Measurements from ENCODE around the gene SLC35F3. TPM values are rescaled to one million over a fixed set of nuclear protein-coding genes. Genes with fewer than 3 reads are reported as not detected.

Gene SLC35F3
- total and polyA plus RNA-seq, 4 donors = 0.01 to 0.37 (median 0.08) TPM; not detected in 1

DNA sequence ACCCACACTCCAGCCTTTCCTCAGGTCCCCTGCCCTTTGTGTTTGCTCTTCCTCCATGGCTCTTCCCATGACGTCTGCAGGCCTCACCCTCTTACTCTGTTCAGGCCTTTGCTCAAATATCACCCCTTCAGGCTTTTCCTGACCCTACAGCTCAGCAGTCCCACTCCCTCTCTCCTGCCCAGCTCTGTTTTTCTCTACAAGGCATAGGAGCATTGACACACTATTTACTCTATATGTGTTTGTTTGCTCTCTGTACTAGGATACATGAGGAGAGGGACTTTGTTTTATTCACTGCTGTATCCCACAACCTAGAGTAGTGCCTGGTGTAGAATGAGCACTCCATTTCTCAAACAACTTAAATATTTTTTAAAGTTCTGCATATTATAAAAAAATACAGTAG, 361.4 kb downstream of the SLC35F3 start:
- DNase-seq (ENCODE audit: low spot score) = peak; percentile 31
- no peaks in the 10 kb centered on the region for H3K36me3 ChIP-seq (ENCODE audit: control insufficient read depth in 4 of 4, insufficient read depth in 3 of 4, low read depth in 1 of 4, low read length in 3 of 4)
- peaks cover 0 to 6% (median 0%) of the 10 kb centered on the region in 4 donors for H3K4me1 ChIP-seq (ENCODE audit: control insufficient read depth in 4 of 4, insufficient read depth in 4 of 4, low read length in 3 of 4)
- no peaks in the 10 kb centered on the region for H3K9me3 ChIP-seq (ENCODE audit: control insufficient read depth in 4 of 4, low read length in 3 of 4)
- no peak overlapping the region for H3K4me3 ChIP-seq (ENCODE audit: low read depth in 1 of 3, low read length in 3 of 3)
- WGBS = 43% methylated on average over 1 of the region's 1 CpG
- no peak overlapping the region for H3K9ac ChIP-seq (ENCODE audit: low read depth in 1 of 2, low read length in 2 of 2)
- TF ChIP-seq RXRA (IDR thresholded peaks at IDR 0.05) = no peak
- TF ChIP-seq RAD21 (IDR thresholded peaks at IDR 0.05) = no peak
- no peak for TF ChIP-seq GABPA (IDR thresholded peaks at IDR 0.05 in 1 of 2, conservative IDR thresholded peaks at IDR 0.05 in 1 of 2)
- TF ChIP-seq JUND (IDR thresholded peaks at IDR 0.05) = no peak
- TF ChIP-seq FOXA2 (IDR thresholded peaks at IDR 0.05) = no peak
- no peak for TF ChIP-seq FOXA1 (IDR thresholded peaks at IDR 0.05)
- no peak for TF ChIP-seq TAF1 (conservative IDR thresholded peaks at IDR 0.05)
- no peak for TF ChIP-seq EGR1 (IDR thresholded peaks at IDR 0.05; ENCODE audit: low read depth in 2 of 2)
- no peak for TF ChIP-seq NR2F2 (IDR thresholded peaks at IDR 0.05)
- no peak for TF ChIP-seq YY1 (IDR thresholded peaks at IDR 0.05)
- TF ChIP-seq, protein P1, sequence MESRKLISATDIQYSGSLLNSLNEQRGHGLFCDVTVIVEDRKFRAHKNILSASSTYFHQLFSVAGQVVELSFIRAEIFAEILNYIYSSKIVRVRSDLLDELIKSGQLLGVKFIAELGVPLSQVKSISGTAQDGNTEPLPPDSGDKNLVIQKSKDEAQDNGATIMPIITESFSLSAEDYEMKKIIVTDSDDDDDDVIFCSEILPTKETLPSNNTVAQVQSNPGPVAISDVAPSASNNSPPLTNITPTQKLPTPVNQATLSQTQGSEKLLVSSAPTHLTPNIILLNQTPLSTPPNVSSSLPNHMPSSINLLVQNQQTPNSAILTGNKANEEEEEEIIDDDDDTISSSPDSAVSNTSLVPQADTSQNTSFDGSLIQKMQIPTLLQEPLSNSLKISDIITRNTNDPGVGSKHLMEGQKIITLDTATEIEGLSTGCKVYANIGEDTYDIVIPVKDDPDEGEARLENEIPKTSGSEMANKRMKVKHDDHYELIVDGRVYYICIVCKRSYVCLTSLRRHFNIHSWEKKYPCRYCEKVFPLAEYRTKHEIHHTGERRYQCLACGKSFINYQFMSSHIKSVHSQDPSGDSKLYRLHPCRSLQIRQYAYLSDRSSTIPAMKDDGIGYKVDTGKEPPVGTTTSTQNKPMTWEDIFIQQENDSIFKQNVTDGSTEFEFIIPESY (IDR thresholded peaks at IDR 0.05) = no peak
- TF ChIP-seq HNF4G (IDR thresholded peaks at IDR 0.05) = no peak
- no peaks in the 10 kb centered on the region for H3K27me3 ChIP-seq (ENCODE audit: control insufficient read depth in 4 of 4, insufficient read depth in 4 of 4, low read length in 3 of 4)
- H3K27ac ChIP-seq (ENCODE audit: low read depth in 1 of 2, low read length in 2 of 2) = no peak overlapping the region

- Histone ChIP-seq H3K27ac (ENCODE audit: low read depth in 1 of 2, low read length in 2 of 2) (no peak overlapping the region), H3K4me1 (ENCODE audit: control insufficient read depth in 4 of 4, insufficient read depth in 4 of 4, low read length in 3 of 4) (no peaks in the 10 kb centered on the region), H3K4me3 (ENCODE audit: low read depth in 1 of 3, low read length in 3 of 3) (no peak overlapping the region), H3K27me3 (ENCODE audit: control insufficient read depth in 4 of 4, insufficient read depth in 4 of 4, low read length in 3 of 4) (no peaks in the 10 kb centered on the region), H3K9ac (ENCODE audit: low read depth in 1 of 2, low read length in 2 of 2) (no peak overlapping the region), H3K9me3 (ENCODE audit: control insufficient read depth in 4 of 4, low read length in 3 of 4) (no peaks in the 10 kb centered on the region), H3K36me3 (ENCODE audit: control insufficient read depth in 4 of 4, insufficient read depth in 3 of 4, low read depth in 1 of 4, low read length in 3 of 4) (no peaks in the 10 kb centered on the region)
- TF ChIP-seq HNF4G (IDR thresholded peaks at IDR 0.05) (no peak), GABPA (IDR thresholded peaks at IDR 0.05 in 1 of 2, conservative IDR thresholded peaks at IDR 0.05 in 1 of 2) (no peak), MAX (IDR thresholded peaks at IDR 0.05) (no peak), FOXA1 (IDR thresholded peaks at IDR 0.05) (no peak), SP1 (IDR thresholded peaks at IDR 0.05) (no peak), RAD21 (IDR thresholded peaks at IDR 0.05) (no peak), EGR1 (IDR thresholded peaks at IDR 0.05; ENCODE audit: low read depth in 2 of 2) (no peak), REST (IDR thresholded peaks at IDR 0.05) (no peak), YY1 (IDR thresholded peaks at IDR 0.05) (no peak)
- TF ChIP-seq, protein P1 (IDR thresholded peaks at IDR 0.05) = no peak
- TF ChIP-seq, protein P2, sequence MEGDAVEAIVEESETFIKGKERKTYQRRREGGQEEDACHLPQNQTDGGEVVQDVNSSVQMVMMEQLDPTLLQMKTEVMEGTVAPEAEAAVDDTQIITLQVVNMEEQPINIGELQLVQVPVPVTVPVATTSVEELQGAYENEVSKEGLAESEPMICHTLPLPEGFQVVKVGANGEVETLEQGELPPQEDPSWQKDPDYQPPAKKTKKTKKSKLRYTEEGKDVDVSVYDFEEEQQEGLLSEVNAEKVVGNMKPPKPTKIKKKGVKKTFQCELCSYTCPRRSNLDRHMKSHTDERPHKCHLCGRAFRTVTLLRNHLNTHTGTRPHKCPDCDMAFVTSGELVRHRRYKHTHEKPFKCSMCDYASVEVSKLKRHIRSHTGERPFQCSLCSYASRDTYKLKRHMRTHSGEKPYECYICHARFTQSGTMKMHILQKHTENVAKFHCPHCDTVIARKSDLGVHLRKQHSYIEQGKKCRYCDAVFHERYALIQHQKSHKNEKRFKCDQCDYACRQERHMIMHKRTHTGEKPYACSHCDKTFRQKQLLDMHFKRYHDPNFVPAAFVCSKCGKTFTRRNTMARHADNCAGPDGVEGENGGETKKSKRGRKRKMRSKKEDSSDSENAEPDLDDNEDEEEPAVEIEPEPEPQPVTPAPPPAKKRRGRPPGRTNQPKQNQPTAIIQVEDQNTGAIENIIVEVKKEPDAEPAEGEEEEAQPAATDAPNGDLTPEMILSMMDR (IDR thresholded peaks at IDR 0.05; ENCODE audit: low read depth, low read length, missing input control) = no peak
- no peak for DNase-seq (ENCODE audit: low spot score)
- WGBS = 60% methylated on average over 2 of the region's 2 CpGs
Measured at GRCh38 chr1:234270093-234270492, 365.6 kb downstream of the SLC35F3 start.
